Common myeloid progenitor, CD34-positive (primary cell): Measurements from ENCODE around the gene VSIG10L2. TPM values are rescaled to one million over a fixed set of nuclear protein-coding genes. Genes with fewer than 3 reads are reported as not detected.

Source experiments
- CTCF ChIA-PET: fragments of 350-600 bp; sonication (Branson Sonifier 250); formaldehyde crosslinking; loops from one replicate; lab custom pipeline; 2021; ENCODE audit warnings: antibody characterized with exemption; lab: Charles Lee
- POLR2A ChIA-PET: fragments of 350-600 bp; sonication (Branson Sonifier 250); formaldehyde crosslinking; loops from one replicate; lab custom pipeline; 2021; ENCODE audit warnings: antibody characterized with exemption; lab: Charles Lee
- DNase-seq, 3 donors: peaks; one replicate each; pipeline versions ENCODE4 v3.0.0 to v3.0.0-alpha.2; 2013
- H3K27ac ChIP-seq, 2 experiments: 1 replicate in 1 of 2; 2 replicates in 1 of 2; pipeline ENCODE4 v1.7.0; 2013; ENCODE audit warnings: inconsistent platforms in 2 of 2, low read length in 2 of 2, mild to moderate bottlenecking in 2 of 2, low read depth in 1 of 2, moderate library complexity in 1 of 2; ENCODE audit not compliant: severe bottlenecking in 2 of 2, insufficient read depth in 1 of 2, poor library complexity in 1 of 2
- H3K27me3 ChIP-seq, 5 experiments: replicated peaks in 2 of 5; 1 replicate in 3 of 5; 2 replicates in 2 of 5; pipeline versions ENCODE4 v1.6.1 to v1.7.0; 2013; ENCODE audit warnings: low read length in 4 of 5, mild to moderate bottlenecking in 2 of 5, moderate library complexity in 2 of 5, inconsistent platforms in 1 of 5; ENCODE audit not compliant: insufficient read depth in 5 of 5, control insufficient read depth in 4 of 5
- H3K36me3 ChIP-seq, 4 experiments: 1 replicate in 2 of 4; 2 replicates in 2 of 4; pipeline versions ENCODE4 v1.6.1 to v1.7.0; 2013; ENCODE audit warnings: low read length in 3 of 4, control low read depth in 1 of 4, mild to moderate bottlenecking in 1 of 4; ENCODE audit not compliant: control insufficient read depth in 4 of 4, insufficient read depth in 4 of 4
- H3K4me1 ChIP-seq, 4 experiments: 1 replicate in 3 of 4; 2 replicates in 1 of 4; pipeline versions ENCODE4 v1.6.1 to v1.7.1; 2013; ENCODE audit warnings: low read length in 3 of 4, mild to moderate bottlenecking in 3 of 4, control low read depth in 1 of 4, inconsistent platforms in 1 of 4, moderate library complexity in 1 of 4; ENCODE audit not compliant: control insufficient read depth in 4 of 4, insufficient read depth in 4 of 4; ENCODE audit errors: control extremely low read depth in 1 of 4
- H3K4me3 ChIP-seq, 7 experiments: 1 replicate in 4 of 7; 2 replicates in 3 of 7; pipeline versions ENCODE4 v1.5.1 to v1.7.0; 2013; ENCODE audit warnings: mild to moderate bottlenecking in 7 of 7, low read length in 6 of 7, moderate library complexity in 6 of 7, inconsistent platforms in 2 of 7, low read depth in 2 of 7, control low read depth in 1 of 7; ENCODE audit not compliant: insufficient read depth in 4 of 7, control insufficient read depth in 1 of 7; ENCODE audit errors: extremely low read depth in 1 of 7
- H3K9me3 ChIP-seq, 5 experiments: 1 replicate in 4 of 5; 2 replicates in 1 of 5; pipeline versions ENCODE4 v1.6.1 to v1.7.1; 2013; ENCODE audit warnings: low read length in 4 of 5, mild to moderate bottlenecking in 2 of 5, inconsistent platforms in 1 of 5, low read depth in 1 of 5, moderate library complexity in 1 of 5; ENCODE audit not compliant: control insufficient read depth in 4 of 5, insufficient read depth in 2 of 5; ENCODE audit errors: control extremely low read depth in 1 of 5
- whole genome bisulfite sequencing: methylation state at CpG from one replicate; pipeline ENCODE4 v1.1.5; 2013; ENCODE audit not compliant: insufficient coverage; 5-methylcytosine and 5-hydroxymethylcytosine counted together
- polyA plus RNA-seq: library from polyadenylated mRNA; unstranded; fragments of 120-200 nt; gene quantifications from one replicate; pipeline ENCODE4 v1.2.1, GENCODE V29; 2013

VSIG10L2 gene
- not detected for polyA plus RNA-seq

DNA sequence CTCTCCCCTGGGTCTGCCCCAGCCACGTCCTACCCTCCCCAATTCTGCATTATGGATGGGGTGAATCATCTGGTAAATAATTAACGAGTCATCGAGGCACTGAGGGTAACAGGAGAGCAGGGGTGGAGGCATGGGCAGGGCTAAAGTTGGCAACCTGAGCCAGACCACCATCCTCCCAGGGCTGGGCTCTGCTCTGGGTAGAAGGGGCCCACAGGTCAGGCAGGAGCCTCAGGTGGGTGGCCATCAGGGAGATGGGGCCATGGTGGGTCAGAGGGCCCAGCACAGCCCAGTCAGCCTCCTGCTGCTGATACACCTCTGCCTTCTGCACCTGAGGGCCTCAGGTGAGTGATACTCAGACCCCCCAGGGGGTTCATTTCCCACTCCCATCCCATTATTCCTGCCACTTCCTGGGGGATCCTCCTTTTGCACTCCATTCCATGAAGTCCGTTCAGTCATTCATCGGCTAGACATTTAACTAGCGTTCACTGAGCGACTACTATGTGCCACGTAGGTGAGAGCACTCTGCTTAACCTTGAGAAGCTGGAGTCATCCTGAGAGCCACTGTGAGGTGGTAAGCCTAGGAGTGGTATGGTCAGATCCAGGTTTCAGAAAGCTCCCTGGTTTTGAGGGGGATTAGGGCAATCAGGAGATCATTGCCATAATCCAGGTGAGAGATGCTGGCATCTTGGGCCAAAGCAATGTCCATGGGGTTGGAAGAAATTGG lies at the start of gene VSIG10L2:
Gene VSIG10L2 (plus strand): TSS at position 248 of the 724 bp plus-strand sequence. CDS start 12 bp downstream, at position 260.
- CTCF ChIA-PET = interaction anchor here (1.2 kb wide), 1 partner anchor 22 kb away, joined by 3 read pairs; no protein-coding TSS in a partner anchor
- POLR2A ChIA-PET = no interaction called here

DNA sequence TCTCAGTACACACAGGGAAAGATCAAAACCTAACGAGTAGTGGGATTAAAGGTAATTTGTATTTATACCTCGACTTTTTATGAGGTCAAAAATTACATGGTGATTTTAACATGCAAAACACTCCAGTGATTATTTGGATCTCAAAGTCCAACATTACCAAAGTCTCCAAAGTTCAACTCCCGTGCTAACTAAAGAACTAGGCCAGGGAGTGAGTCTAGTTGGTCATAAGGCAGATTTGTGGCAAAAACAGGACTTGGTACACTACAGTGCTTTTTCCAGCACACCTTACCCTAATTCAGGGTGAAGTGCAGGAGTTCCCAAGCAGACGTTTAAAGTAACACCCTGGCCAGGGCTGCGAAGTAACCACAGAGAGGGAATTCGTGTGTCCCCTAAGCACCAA lies 44.0 kb upstream of the VSIG10L2 start:
- POLR2A ChIA-PET = no interaction called here

More for the DNA sequence above, at the start of gene VSIG10L2:
- Histone ChIP-seq H3K9me3 (no peaks in the 10 kb centered on the region), H3K4me3 (no peak within 1 kb of the TSS), H3K4me1 (no peaks in the 10 kb centered on the region), H3K27ac (no peak within 1 kb of the TSS), H3K27me3 (peaks cover 0 to 17% (median 3%) of the 10 kb centered on the region in 5 experiments), H3K36me3 (no peaks in the 10 kb centered on the region)
- DNase-seq = no peak
- 98% methylated on average over 8 of the region's 8 CpGs for WGBS

DNA sequence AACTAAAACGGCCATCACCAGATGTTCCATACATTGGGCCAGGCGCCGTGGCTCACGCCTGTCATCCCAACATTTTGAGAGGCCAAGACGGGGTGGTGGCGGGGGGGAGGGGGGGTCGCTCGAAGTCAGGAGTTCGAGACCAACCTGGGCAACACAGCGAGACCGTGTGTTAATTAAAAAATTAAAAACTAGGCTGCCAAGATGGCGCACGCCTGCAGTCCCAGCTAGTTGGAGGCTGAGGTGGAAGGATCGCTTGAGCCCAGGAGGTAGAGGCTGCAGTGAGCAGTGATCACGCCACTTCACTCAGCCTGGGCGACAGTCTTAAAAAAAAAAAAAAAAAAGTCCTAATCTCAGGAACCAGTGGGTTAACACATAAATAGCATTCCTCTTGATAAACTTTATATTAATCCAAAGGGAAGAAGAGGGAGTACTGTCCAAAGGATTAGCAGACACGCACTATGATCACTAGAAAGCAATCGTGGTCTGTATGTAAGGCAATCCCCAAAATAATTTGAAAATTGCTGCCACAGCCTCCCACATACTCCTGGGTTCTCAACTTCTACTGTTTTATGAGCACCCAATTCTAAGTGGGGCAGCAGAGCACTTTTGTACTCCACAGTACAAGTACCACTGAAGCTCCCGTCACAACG lies 43.4 kb upstream of the VSIG10L2 start:
- Histone ChIP-seq H3K36me3 (peaks cover 0 to 18% (median 10%) of the 10 kb centered on the region in 4 experiments), H3K27me3 (peaks cover 10 to 33% (median 14%) of the 10 kb centered on the region in 5 experiments), H3K4me1 (peaks cover 3 to 24% (median 19%) of the 10 kb centered on the region in 4 experiments), H3K9me3 (peaks cover 0 to 3% (median 2%) of the 10 kb centered on the region in 5 experiments), H3K27ac (peak overlapping the region; percentile 41 to 82), H3K4me3 (peak overlapping the region; percentile 43 to 100 (median 90))
- ChIA-PET CTCF (interaction anchor here (1.3 kb wide), 3 partner anchors 15 to 276 kb away, joined by 3 to 5 read pairs (median 3); partner anchors contain the start of gene HYLS1), POLR2A (interaction anchor here (1.0 kb wide), 1 partner anchor 15 kb away, joined by 9 read pairs; the partner anchor contains the start of gene HYLS1)
- DNase-seq = peak in 2 of 3 donors; percentile 22 to 30
- WGBS = 63% methylated on average over 11 of the region's 20 CpGs

More for the DNA sequence above, 44.0 kb upstream of the VSIG10L2 start:
- H3K27me3 ChIP-seq = peaks cover 10 to 32% (median 14%) of the 10 kb centered on the region in 5 experiments
- DNase-seq = no peak
- WGBS = 100% methylated on average over 4 of the region's 6 CpGs
- peak overlapping the region in 2 of 7 experiments; percentile 85 to 100 for H3K4me3 ChIP-seq
- H3K27ac ChIP-seq = no peak overlapping the region
- H3K9me3 ChIP-seq = peaks cover 0 to 3% (median 2%) of the 10 kb centered on the region in 5 experiments
- peaks cover 3 to 24% (median 19%) of the 10 kb centered on the region in 4 experiments for H3K4me1 ChIP-seq
- CTCF ChIA-PET = no interaction called here
- H3K36me3 ChIP-seq = peaks cover 0 to 18% (median 10%) of the 10 kb centered on the region in 4 experiments

DNA sequence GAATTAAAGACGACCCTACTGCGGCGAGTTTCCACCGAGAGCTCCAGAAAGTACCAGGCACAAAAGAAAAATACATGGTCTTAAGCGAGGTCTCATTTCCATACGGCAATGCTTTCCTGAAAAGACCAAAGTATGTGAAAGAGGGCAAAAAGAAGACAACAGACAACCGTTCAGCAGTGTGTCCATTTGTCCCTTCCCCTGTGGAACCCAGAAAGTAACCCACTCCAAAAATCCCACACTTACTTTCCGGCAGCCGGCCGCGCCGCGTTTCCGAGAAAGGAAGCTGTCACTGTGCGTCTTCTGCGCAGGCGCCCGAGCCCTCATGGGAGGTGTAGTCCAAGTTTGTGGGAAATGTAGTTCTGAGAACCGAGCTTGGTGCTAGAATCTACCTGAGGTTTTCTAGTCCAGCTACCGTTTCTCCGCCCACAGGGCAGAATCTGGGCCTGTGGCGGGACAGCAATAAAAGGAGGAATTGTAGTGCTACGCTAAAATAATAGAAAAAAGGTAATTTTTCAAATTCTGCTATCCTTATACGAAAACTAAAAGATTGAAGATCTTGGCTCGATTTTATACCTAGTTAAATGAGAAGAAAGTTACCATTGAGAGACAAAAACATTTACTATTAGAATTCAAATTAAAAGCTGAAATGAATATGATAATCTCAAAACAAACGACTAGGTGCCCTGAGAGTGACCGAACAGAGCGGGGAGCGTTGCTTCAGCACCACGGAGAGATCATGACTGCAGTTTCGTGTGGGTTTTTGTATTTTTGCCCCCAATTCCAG lies 42.7 kb upstream of the VSIG10L2 start, which contains the start of gene PUS3:
Gene PUS3 (minus strand): TSS at position 280 of the 784 bp plus-strand sequence. CDS start 6,922 bp downstream, outside the sequence.
- H3K27me3 ChIP-seq = peaks cover 10 to 33% (median 14%) of the 10 kb centered on the region in 5 experiments
- H3K4me1 ChIP-seq = peaks cover 3 to 24% (median 19%) of the 10 kb centered on the region in 4 experiments
- CTCF ChIA-PET = interaction anchor here (1.3 kb wide), 3 partner anchors 15 to 277 kb away, joined by 3 to 5 read pairs (median 3); partner anchors contain the start of gene HYLS1
- H3K36me3 ChIP-seq = peaks cover 0 to 18% (median 10%) of the 10 kb centered on the region in 4 experiments
- WGBS = 2% methylated on average over 10 of the region's 31 CpGs
- peak within 1 kb of the TSS; percentile 41 to 82 for H3K27ac ChIP-seq
- POLR2A ChIA-PET = interaction anchor here (1.0 kb wide), 1 partner anchor 16 kb away, joined by 9 read pairs; the partner anchor contains the start of gene HYLS1
- peak; percentile 77 to 89 (median 89) for DNase-seq
- peak within 1 kb of the TSS; percentile 43 to 100 (median 90) for H3K4me3 ChIP-seq
- H3K9me3 ChIP-seq = peaks cover 0 to 3% (median 2%) of the 10 kb centered on the region in 5 experiments

DNA sequence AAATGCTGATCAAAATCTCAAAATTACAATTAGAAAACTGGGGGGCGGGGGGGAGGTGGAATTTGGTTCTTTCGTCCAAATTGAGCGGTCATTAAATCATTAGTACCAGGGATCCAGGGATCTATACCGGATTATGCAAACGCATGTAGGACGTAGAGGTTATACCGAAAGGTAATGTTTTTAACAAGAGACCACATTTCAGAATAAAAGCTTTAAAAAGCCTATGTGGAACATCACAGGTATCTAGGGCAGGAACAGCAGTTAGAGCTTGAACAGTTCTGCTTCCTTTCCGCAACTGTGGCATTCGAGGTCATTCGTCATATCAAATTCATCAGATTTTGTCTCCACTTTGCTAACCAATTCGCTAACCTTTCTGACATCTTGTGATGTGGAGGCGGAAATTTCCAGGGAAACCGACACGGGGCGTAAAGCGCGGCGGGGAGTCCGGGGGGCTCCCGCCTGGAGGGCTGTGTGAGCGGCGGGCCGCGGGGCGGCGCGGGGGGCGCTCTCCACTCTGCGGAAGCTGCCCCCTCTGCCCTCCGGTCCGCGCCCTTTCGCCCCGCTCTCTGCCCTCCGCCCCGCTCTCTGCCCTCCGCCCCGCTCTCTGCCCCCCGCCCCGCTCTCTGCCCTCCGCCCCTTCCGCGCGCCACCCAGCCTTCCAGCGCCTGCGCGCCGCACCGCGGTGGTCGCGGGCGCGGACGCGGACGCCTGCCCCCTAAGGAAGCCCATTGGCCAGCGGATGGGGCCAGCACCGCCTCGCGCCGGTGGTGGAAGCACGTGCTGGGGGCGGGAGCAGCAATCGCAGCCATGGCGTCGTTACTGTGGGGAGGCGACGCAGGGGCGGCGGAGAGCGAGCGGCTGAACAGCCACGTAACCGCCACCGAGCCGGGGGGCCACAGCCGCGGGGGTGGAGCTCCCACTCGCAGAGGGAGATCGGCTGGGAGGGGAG lies 41.9 kb upstream of the VSIG10L2 start, which contains the start of gene DDX25:
Gene DDX25 (plus strand): TSS at position 798 of the 949 bp plus-strand sequence. CDS start 10 bp downstream, at position 808.
- peaks cover 0 to 3% (median 2%) of the 10 kb centered on the region in 5 experiments for H3K9me3 ChIP-seq
- ChIA-PET CTCF (interaction anchor here (1.3 kb wide), 2 partner anchors 16 to 278 kb away, joined by 3 to 5 read pairs; partner anchors contain the start of gene HYLS1), POLR2A (interaction anchor here (0.5 kb wide), 1 partner anchor 318 kb away, joined by 3 read pairs; no protein-coding TSS in a partner anchor)
- H3K4me1 ChIP-seq = peaks cover 3 to 24% (median 19%) of the 10 kb centered on the region in 4 experiments
- WGBS = 2% methylated on average over 56 of the region's 81 CpGs
- peak within 1 kb of the TSS; percentile 43 to 100 (median 90) for H3K4me3 ChIP-seq
- peaks cover 10 to 39% (median 17%) of the 10 kb centered on the region in 5 experiments for H3K27me3 ChIP-seq
- no peak within 1 kb of the TSS for H3K27ac ChIP-seq
- peak; percentile 23 to 58 (median 52) for DNase-seq
- H3K36me3 ChIP-seq = peaks cover 0 to 16% (median 9%) of the 10 kb centered on the region in 4 experiments
